Upper lobe of left lung (tissue), 4 donors: ENCODE measurements around the gene SMIM23.

Experiments
- EP300 ChIP-seq, 4 donors: sonication (generic); formaldehyde crosslinking; IDR thresholded peaks; one replicate each; pipeline ENCODE4 v1.5.1; 2017; ENCODE audit warnings: antibody characterized with exemption in 4 of 4, control low read depth in 2 of 4
- POLR2A ChIP-seq, 4 donors: fragments of 450-650 bp; IDR thresholded peaks; one replicate each; pipeline ENCODE4 v1.5.1; 2016 to 2017; ENCODE audit warnings: antibody characterized with exemption in 4 of 4, mild to moderate bottlenecking in 2 of 4
- POLR2AphosphoS5 ChIP-seq, 2 donors: sonication (generic); formaldehyde crosslinking; IDR thresholded peaks; one replicate each; pipeline ENCODE4 v1.5.1; 2017; ENCODE audit warnings: antibody characterized with exemption in 2 of 2
- TF ChIP-seq, protein P1 (sequence below), 6 experiments: fragments of 450-650 bp in 4 of 6; fragments of 200-600 bp in 2 of 6; sonication (generic) in 2 of 6; IDR thresholded peaks; one replicate each; pipeline ENCODE4 v1.5.1; 2016 to 2019; ENCODE audit warnings: antibody characterized with exemption in 6 of 6

DNA sequence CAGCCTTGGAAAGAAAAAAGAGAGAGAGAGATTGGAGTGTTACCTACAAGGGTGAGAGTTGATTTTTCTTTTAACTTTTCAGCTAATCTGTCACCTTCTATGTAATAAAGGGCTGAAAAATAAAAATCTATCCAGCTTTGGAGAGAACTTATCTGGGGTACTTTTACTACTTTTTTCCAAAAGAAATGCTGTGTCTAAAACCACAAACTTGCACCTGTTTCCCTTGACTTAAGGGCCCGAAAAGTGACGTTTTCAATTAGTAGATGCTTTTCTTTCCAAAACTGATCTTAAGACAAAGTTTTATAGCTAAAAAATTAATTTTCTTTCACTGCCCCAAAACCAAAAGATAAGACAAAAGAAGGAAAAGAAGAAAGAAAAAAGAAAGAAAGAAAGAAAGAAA is 48.8 kb downstream of the SMIM23 start:
- TF ChIP-seq, protein P1, sequence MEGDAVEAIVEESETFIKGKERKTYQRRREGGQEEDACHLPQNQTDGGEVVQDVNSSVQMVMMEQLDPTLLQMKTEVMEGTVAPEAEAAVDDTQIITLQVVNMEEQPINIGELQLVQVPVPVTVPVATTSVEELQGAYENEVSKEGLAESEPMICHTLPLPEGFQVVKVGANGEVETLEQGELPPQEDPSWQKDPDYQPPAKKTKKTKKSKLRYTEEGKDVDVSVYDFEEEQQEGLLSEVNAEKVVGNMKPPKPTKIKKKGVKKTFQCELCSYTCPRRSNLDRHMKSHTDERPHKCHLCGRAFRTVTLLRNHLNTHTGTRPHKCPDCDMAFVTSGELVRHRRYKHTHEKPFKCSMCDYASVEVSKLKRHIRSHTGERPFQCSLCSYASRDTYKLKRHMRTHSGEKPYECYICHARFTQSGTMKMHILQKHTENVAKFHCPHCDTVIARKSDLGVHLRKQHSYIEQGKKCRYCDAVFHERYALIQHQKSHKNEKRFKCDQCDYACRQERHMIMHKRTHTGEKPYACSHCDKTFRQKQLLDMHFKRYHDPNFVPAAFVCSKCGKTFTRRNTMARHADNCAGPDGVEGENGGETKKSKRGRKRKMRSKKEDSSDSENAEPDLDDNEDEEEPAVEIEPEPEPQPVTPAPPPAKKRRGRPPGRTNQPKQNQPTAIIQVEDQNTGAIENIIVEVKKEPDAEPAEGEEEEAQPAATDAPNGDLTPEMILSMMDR (IDR thresholded peaks at IDR 0.05): no peak
- no peak for TF ChIP-seq POLR2A (IDR thresholded peaks at IDR 0.05)
- TF ChIP-seq POLR2AphosphoS5 (IDR thresholded peaks at IDR 0.05): no peak
- TF ChIP-seq EP300 (IDR thresholded peaks at IDR 0.05): no peak
